A673 (cell line): Measurements from ENCODE around the gene CWC15.

Source experiments
- CTCF ChIP-seq: fragments of 300-800, 200-600 bp; sonication (generic); conservative IDR thresholded peaks from 2 replicates; pipeline ENCODE4 v1.5.1; 2017; ENCODE audit warnings: low read depth, mild to moderate bottlenecking, antibody characterized with exemption, low read length, moderate library complexity, mixed read lengths
- EZH2 ChIP-seq: fragments of 200-600 bp; sonication (generic); IDR thresholded peaks from 2 replicates; pipeline ENCODE4 v1.6.1; 2017; ENCODE audit warnings: borderline replicate concordance, low read depth, mild to moderate bottlenecking, mixed read lengths, antibody characterized with exemption, low read length; ENCODE audit not compliant: poor library complexity, severe bottlenecking

- no peak for TF ChIP-seq CTCF
- TF ChIP-seq EZH2 = no peak
These were observed 12.9 kb downstream of the CWC15 start for GRCh38 chr11:94960488-94960887.
